ENCODE measurements around the gene CCDC188.

Gene CCDC188

DNA sequence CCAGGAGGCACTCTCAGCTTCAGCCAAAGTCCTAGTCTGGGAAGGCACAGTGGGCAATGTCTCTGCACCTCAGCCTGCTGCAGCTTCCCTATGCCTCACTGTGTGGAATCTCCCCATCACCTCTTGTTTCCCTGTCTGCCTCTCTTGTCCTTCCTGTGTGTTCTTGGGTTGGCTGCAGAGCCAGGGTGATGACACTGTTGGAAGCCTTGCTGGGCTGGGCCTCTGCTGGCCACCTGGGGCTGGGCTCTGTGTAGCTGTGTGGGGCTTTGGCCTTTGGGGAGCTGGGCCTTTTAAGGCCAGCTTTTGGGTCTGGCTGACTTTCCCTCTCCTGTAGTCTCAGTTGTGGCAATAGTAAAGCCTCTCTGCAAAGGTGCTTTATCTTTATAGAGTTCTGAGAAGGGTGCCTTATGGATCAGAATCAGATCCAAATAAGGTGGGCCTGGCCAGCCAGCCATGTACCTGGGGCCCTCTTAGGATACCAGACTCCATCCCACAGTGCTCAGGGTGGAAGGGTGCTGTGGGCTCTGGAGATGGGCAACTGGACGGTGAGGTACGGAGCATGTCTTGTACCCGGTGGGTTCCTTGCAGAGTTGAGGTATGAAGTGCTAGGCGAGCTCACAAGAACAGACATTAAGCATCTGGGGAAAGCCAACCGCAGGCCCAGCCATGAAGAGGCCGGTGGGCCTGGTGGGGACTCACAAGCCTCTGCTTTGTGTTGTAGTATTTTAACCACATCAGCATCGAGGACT, 45.2 kb downstream of the CCDC188 start:
- H3K27ac ChIP-seq = no peak overlapping the region
- H3K4me3 ChIP-seq = no peak overlapping the region
- TF ChIP-seq, protein P1, sequence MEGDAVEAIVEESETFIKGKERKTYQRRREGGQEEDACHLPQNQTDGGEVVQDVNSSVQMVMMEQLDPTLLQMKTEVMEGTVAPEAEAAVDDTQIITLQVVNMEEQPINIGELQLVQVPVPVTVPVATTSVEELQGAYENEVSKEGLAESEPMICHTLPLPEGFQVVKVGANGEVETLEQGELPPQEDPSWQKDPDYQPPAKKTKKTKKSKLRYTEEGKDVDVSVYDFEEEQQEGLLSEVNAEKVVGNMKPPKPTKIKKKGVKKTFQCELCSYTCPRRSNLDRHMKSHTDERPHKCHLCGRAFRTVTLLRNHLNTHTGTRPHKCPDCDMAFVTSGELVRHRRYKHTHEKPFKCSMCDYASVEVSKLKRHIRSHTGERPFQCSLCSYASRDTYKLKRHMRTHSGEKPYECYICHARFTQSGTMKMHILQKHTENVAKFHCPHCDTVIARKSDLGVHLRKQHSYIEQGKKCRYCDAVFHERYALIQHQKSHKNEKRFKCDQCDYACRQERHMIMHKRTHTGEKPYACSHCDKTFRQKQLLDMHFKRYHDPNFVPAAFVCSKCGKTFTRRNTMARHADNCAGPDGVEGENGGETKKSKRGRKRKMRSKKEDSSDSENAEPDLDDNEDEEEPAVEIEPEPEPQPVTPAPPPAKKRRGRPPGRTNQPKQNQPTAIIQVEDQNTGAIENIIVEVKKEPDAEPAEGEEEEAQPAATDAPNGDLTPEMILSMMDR (IDR thresholded peaks at IDR 0.05) = no peak
- no peak for DNase-seq (ENCODE audit: low spot score)

DNA sequence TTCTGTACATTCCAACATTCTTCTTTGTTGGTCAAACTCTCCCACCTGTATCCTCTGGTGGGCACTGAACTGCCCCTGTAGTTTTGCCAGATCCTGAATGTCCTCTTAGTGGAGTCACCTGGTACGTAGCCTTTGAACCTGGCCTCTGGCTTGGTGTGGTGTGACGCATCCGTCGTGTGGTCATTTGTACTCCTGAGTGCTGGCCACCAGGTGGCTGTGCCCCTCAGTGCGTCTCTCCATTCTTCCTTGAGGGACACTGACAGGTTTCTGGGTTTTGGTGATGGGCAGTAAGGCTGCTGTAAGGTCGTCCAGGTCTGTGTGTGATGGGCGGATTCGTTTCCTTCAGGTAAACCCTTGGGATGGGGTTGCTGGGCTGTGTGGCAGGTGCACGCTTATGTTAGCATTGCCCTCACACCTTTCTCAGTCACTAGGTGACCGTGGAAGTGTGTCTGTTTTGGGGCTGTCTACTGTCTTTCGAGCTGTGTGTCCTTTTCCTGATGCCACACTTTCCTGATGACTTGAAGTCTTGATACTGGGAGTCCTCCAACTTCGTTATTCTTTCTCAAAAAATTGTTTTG, 48.6 kb downstream of the CCDC188 start:
- Histone ChIP-seq H3K4me3 (no peak overlapping the region), H3K27ac (no peak overlapping the region)
- TF ChIP-seq, protein P1 (IDR thresholded peaks at IDR 0.05) = no peak
- DNase-seq (ENCODE audit: low spot score) = no peak

DNA sequence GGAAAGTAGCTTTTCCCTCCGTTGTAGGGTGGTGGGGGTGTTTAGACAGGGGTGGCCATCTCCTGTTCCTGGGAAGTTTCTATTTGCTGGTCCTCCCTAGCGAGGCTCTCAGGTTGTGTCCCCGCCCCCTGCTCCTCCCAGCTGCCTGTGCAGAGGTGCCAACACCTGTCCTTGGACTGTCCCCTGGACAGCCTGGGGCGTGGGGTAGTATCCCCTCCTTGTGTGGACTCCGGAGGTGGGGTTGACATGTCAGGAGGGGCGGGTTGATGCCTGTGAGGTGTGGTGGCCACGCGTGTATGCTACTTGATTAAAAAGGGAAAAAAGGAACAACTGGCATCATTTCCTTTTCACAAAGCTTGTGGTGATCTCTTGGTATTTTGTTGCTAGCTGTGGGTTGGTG, 49.2 kb downstream of the CCDC188 start:
- TF ChIP-seq, protein P1 (IDR thresholded peaks at IDR 0.05) = no peak
- H3K27ac ChIP-seq = no peak overlapping the region
- DNase-seq (ENCODE audit: low spot score) = no peak
- no peak overlapping the region for H3K4me3 ChIP-seq

DNA sequence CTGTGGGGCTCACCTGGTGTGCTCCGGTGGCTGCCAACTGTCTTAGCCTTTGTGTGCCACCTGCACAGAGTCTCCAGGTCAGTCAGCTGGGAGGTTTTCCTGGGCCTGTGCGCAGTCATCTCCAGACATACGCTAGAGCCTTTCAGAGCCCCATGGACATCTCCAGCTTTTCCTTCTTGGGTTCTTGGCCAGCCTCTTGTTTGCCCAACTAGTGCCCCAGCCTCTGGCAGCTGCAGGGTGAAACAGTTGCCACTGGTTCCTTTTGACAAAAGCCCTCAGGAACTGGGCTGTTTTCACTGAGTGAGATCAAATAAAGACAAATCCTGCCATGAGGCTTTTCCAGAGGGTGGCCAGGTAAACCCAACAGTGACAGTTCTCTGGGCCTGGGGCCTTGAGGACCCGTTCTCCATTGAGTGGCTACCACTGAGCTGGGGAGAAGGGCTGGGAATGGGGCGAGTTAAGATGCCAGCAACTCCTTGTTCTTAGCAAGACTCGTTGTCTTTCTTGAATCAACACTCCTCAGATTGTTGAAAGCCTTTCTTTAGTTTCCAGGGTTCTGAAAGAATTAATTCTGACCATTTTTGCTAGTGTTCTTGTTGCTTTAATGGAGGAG, 51.6 kb downstream of the CCDC188 start:
- DNase-seq (ENCODE audit: low spot score) = no peak
- TF ChIP-seq, protein P1 (IDR thresholded peaks at IDR 0.05) = no peak
- H3K4me3 ChIP-seq = no peak overlapping the region
- no peak overlapping the region for H3K27ac ChIP-seq
